Adipocyte (in vitro differentiated cells): ENCODE data around the gene SCRG1.

Source experiments
- DNase-seq: peaks from one replicate; pipeline ENCODE4 v3.0.0-alpha.2; 2015; ENCODE audit warnings: low read depth
- H3K27me3 ChIP-seq: replicated peaks from 2 replicates; pipeline ENCODE4 v1.7.0; 2013; ENCODE audit warnings: mild to moderate bottlenecking, low read length, moderate library complexity; ENCODE audit not compliant: control insufficient read depth, insufficient read depth
- H3K36me3 ChIP-seq: 2 replicates; pipeline ENCODE4 v1.7.0; 2013; ENCODE audit warnings: low read length, mild to moderate bottlenecking, moderate library complexity; ENCODE audit not compliant: control insufficient read depth, insufficient read depth, severe bottlenecking
- H3K4me1 ChIP-seq: 2 replicates; pipeline ENCODE4 v1.7.0; 2013; ENCODE audit warnings: mild to moderate bottlenecking, low read length, moderate library complexity; ENCODE audit not compliant: control insufficient read depth, insufficient read depth
- H3K4me3 ChIP-seq: 2 replicates; pipeline ENCODE4 v1.7.0; 2013; ENCODE audit warnings: mild to moderate bottlenecking, low read length, moderate library complexity
- H3K9ac ChIP-seq: 2 replicates; pipeline ENCODE4 v1.7.0; 2013; ENCODE audit warnings: mild to moderate bottlenecking, low read length, moderate library complexity
- H3K9me3 ChIP-seq: 2 replicates; pipeline ENCODE4 v1.7.0; 2013; ENCODE audit warnings: mild to moderate bottlenecking, low read length, moderate library complexity; ENCODE audit not compliant: control insufficient read depth

The SCRG1 gene

DNA sequence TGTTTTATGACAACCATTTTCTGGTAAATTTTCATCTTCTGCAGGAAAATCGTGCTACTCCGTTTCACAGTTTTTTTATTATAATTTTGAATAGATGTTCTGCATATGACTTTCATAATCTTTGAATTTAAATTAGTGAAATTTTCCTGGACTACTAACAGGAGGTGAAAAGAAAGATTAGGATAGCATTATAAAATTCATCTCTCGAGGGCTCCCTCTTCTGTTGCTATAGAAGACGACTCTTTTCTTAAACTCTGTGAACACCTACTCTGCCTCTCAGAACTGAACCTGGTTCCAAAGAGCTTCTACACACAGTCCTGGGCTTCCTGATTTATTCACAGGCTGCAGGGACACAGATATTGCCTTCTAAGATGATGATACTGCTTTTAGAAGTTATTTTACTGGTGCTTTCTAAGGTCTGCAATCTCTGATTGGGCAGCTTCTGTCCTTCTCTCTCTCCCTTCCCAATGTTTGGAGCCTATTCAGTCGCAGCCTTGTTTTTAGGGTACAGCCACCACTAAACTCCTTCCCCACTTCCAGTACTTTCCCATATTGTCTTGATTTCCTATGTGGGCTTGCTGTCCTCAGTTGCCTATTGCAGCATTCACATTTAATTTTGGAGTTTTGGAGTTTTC is 38.2 kb downstream of the SCRG1 start:
- no peak overlapping the region for H3K4me3 ChIP-seq
- peak overlapping the region; percentile 11 for H3K9ac ChIP-seq
- no peaks in the 10 kb centered on the region for H3K36me3 ChIP-seq
- H3K4me1 ChIP-seq, result no peaks in the 10 kb centered on the region
- H3K27me3 ChIP-seq, result peaks cover 3% of the 10 kb centered on the region
- DNase-seq, result peak; percentile 39
- H3K9me3 ChIP-seq, result no peaks in the 10 kb centered on the region

DNA sequence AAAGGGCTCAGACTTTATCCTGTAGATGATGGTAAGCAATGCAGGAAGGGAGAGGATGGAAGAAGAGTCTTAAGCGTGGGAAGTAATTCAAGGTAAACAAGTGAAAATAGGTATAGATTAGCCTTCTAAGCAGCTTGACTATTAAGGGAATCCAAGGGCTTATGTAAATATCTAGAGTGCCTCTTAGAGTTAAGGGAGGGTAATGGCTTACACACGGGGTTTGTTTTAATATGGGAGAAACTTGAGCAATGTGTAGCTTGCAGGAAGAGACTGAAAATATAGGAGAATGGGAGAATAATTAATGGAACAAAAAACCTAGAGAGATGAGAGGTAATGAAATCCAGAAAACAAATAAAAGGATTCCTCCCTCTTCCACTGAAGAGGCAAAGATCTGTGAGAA is 41.0 kb downstream of the SCRG1 start:
- no peaks in the 10 kb centered on the region for H3K4me1 ChIP-seq
- H3K36me3 ChIP-seq, result no peaks in the 10 kb centered on the region
- no peak overlapping the region for H3K9ac ChIP-seq
- no peaks in the 10 kb centered on the region for H3K9me3 ChIP-seq
- H3K4me3 ChIP-seq, result no peak overlapping the region
- no peak for DNase-seq
- peaks cover 3% of the 10 kb centered on the region for H3K27me3 ChIP-seq

DNA sequence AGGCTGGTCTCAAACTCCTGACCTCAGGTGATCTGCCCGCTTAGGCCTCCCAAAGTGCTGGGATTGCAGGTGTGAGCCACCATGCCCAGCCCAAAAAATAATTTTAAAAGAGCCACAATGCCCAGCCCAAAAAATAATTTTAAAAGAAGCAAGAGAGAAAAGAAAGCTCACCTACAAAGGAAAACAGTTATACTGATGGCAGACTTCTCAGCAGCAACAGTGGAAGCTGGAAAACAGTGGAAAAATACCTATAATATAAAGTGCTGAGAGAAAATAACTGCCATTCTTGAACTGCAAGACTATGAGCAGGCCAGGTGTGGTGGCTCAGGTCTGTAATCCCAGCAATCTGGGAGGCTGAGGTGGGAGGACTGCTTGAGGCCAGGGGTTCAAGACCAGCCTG is 51.4 kb downstream of the SCRG1 start:
- Histone ChIP-seq H3K9ac (no peak overlapping the region), H3K9me3 (peaks cover 5% of the 10 kb centered on the region), H3K36me3 (no peaks in the 10 kb centered on the region), H3K4me3 (no peak overlapping the region), H3K27me3 (no peaks in the 10 kb centered on the region), H3K4me1 (peaks cover 7% of the 10 kb centered on the region)
- no peak for DNase-seq

DNA sequence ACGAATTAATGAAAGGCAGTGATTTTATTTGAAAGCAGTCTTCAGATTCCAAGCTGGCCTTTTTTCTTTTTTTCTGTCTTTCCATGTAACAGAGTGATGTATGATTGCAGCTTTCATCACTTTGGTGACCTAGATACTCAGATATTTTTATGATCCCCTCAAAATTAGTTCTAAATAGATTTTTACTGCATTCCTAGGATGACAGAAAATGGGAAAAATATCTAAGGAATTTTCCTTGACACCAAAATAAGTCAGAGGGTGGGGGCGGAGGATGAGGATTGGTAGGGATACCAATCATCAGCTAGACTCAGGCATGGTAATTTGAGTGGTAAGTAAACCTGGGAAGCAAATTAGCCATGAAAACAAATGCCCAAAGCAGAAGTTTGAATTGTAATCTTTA is 52.8 kb downstream of the SCRG1 start:
- H3K4me3 ChIP-seq, result no peak overlapping the region

DNA sequence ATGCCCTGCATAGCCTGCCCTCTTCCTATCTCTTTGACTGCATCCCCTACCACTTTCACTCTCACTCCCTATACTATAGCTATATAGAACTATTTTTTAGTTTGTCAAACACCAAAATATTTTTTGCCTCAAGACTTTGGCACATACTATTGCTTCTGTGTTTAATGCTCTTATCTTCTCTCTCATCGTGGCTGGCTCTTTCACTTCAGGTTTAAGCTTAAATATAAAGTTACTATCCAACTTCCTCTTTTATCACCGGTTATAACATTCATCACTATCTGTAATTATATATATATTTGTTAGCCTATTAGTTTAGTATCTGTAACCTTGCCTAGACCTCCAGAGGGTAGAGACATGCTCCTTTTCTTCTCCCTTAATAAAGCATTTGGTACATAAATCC is 53.3 kb downstream of the SCRG1 start:
- no peak overlapping the region for H3K9ac ChIP-seq
- H3K36me3 ChIP-seq, result no peaks in the 10 kb centered on the region
- H3K27me3 ChIP-seq, result no peaks in the 10 kb centered on the region
- DNase-seq, result peak; percentile 3
- H3K4me1 ChIP-seq, result peaks cover 7% of the 10 kb centered on the region
- peaks cover 5% of the 10 kb centered on the region for H3K9me3 ChIP-seq
- H3K4me3 ChIP-seq, result no peak overlapping the region

More for the DNA sequence above, 52.8 kb downstream of the SCRG1 start:
- Histone ChIP-seq H3K27me3 (no peaks in the 10 kb centered on the region), H3K4me1 (peaks cover 7% of the 10 kb centered on the region), H3K36me3 (no peaks in the 10 kb centered on the region), H3K9me3 (peaks cover 5% of the 10 kb centered on the region), H3K9ac (no peak overlapping the region)
- peak; percentile 28 for DNase-seq

DNA sequence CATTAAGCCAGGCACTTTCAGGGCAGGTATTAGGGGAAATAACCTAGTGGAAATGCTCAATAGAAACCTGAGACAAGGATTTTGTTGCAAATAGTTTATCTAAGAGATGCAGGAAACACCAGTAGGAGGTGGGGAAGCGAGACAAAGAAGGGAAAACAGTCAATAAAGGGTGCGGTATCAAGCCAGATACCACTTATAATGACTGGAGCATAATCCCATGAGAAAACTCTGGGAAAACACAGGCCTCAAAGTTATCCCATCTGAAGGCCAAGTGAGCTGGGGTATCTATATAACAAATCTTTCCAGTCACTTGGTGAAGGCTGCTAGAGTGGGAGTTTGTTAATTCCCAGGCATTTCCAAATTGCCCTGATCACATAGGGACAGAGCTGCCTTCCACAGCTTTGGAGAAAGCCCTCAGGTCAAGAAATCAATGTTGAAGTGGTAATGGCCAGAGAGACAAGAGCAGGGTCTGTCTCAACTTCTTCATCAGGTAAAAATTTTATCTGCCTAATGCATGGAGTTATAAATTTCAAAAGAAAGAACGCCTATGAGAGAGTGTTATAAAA is 55.0 kb downstream of the SCRG1 start:
- no peak for DNase-seq

DNA sequence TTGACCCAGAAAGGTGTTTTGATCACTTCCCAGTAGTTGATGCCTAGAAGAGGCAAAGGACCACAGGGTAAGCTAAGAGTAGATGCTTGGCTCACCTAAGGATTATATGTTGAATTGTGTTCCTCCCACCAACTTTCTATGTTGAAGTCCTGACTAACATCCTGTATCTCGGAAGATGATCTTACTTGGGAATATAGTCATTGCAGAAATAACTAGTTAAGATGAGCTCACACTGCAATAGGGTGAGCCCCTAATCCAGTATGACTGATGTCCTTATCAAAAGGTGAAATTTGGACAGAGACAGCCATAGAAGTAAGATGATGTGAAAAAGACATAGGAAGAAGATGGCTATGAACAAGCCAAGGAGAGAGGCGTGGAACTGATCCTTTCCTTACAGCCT is 61.5 kb downstream of the SCRG1 start:
- Histone ChIP-seq H3K4me1 (peaks cover 7% of the 10 kb centered on the region), H3K27me3 (no peaks in the 10 kb centered on the region), H3K36me3 (no peaks in the 10 kb centered on the region), H3K4me3 (no peak overlapping the region), H3K9ac (no peak overlapping the region), H3K9me3 (no peaks in the 10 kb centered on the region)
- DNase-seq, result no peak

More for the DNA sequence above, 55.0 kb downstream of the SCRG1 start:
- H3K27me3 ChIP-seq, result no peaks in the 10 kb centered on the region
- no peak overlapping the region for H3K4me3 ChIP-seq
- no peaks in the 10 kb centered on the region for H3K36me3 ChIP-seq
- peaks cover 5% of the 10 kb centered on the region for H3K9me3 ChIP-seq
- no peak overlapping the region for H3K9ac ChIP-seq
- peaks cover 7% of the 10 kb centered on the region for H3K4me1 ChIP-seq

DNA sequence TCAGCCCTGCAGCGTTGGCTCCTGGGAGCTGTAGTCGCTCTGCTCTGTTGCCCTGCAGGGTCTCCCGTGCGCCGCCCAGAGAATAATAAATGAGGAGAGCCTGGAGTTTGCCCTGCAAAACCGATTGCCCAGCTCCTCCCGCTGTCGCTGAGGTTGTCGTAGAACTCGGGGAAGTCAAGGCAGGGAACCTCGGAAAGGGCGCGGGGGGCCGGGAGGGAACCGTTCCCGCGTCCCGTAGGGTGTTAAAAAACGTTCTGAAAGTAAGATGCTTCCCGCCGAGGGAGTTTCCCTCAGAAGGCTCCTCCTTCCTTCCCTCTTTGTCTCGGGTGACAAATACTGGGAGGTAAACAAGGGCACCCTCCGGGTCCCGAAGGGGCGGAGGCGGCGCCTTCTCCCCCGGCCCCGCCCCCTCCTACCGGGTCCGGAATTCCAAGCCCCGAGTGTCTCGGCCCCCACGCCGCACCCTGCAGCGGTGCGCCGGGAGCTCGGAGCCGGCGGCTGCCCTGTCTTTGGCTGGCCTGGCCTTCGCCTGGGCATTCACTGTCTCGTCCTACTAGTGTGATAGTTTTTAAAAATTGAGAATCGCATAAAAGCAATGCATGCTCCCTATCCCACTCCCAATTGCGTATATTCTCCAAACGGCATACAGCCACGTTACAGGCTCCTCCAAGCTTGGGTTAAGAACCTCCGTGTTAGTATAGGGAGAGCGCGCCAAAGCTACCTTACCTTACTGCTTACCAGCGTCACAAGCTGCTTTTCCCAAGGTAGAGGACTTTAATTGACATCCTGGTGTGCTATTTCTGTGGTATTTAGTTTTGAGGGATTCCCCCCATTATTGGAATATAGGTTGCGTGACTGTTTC is 63.8 kb downstream of the SCRG1 start:
- peak; percentile 84 for DNase-seq
- H3K36me3 ChIP-seq, result peaks cover 7% of the 10 kb centered on the region
- no peaks in the 10 kb centered on the region for H3K9me3 ChIP-seq
- peak overlapping the region; percentile 98 for H3K4me3 ChIP-seq
- H3K27me3 ChIP-seq, result no peaks in the 10 kb centered on the region
- peak overlapping the region; percentile 88 for H3K9ac ChIP-seq
- peaks cover 16% of the 10 kb centered on the region for H3K4me1 ChIP-seq
